8988T (cell line): ENCODE measurements around the gene DPYSL5.

Experiments used
- DNase-seq: peaks from one replicate; pipeline ENCODE4 v3.0.0; 2011

Gene DPYSL5

GRCh38 chr2:26970928-26971627, 123.1 kb downstream of the DPYSL5 start:
- DNase-seq: no peak

GRCh38 chr2:26971911-26972786, 124.2 kb downstream of the DPYSL5 start:
- no peak for DNase-seq

- DNase-seq: no peak
These were observed 126.4 kb downstream of the DPYSL5 start for GRCh38 chr2:26974352-26974751.

- DNase-seq: no peak
These were observed 127.2 kb downstream of the DPYSL5 start for GRCh38 chr2:26975102-26975501.

- DNase-seq: no peak
These were observed 127.7 kb downstream of the DPYSL5 start for GRCh38 chr2:26975656-26976055.

- DNase-seq: no peak
These were observed 128.3 kb downstream of the DPYSL5 start for GRCh38 chr2:26976237-26976636.

- no peak for DNase-seq
These were observed 129.1 kb downstream of the DPYSL5 start for GRCh38 chr2:26977012-26977411.

- DNase-seq: no peak
These were observed 130.2 kb downstream of the DPYSL5 start for GRCh38 chr2:26978061-26978596.

GRCh38 chr2:26979741-26980140, 131.8 kb downstream of the DPYSL5 start:
- no peak for DNase-seq

- DNase-seq: no peak
These were observed 133.0 kb downstream of the DPYSL5 start for GRCh38 chr2:26980971-26981370.

- DNase-seq: peak; percentile 37
These were observed 134.3 kb downstream of the DPYSL5 start for GRCh38 chr2:26982102-26982742.

- no peak for DNase-seq
These were observed 135.8 kb downstream of the DPYSL5 start for GRCh38 chr2:26983746-26984145.

- DNase-seq: no peak
These were observed 137.9 kb downstream of the DPYSL5 start for GRCh38 chr2:26985807-26986206.

- DNase-seq: no peak
These were observed 138.6 kb downstream of the DPYSL5 start for GRCh38 chr2:26986576-26986975.

- no peak for DNase-seq
These were observed 140.3 kb downstream of the DPYSL5 start for GRCh38 chr2:26988058-26988860.

- DNase-seq: no peak
These were observed 141.2 kb downstream of the DPYSL5 start for GRCh38 chr2:26989156-26989555.

GRCh38 chr2:26991717-26992116, 143.8 kb downstream of the DPYSL5 start:
- DNase-seq: no peak

- DNase-seq: no peak
These were observed 145.8 kb downstream of the DPYSL5 start for GRCh38 chr2:26993768-26994167.

- DNase-seq: no peak
These were observed 147.1 kb downstream of the DPYSL5 start for GRCh38 chr2:26994983-26995382.

GRCh38 chr2:26997394-26997793, 149.5 kb downstream of the DPYSL5 start:
- DNase-seq: no peak

GRCh38 chr2:26998323-26998722, 150.4 kb downstream of the DPYSL5 start:
- DNase-seq: no peak
